HEK293 (cell line): ENCODE measurements around the gene ANKUB1.
A peak's percentile ranks its signal among the peaks of the same experiment; 100 is the strongest.

ENCODE experiments used
- CTCF ChIA-PET: fragments of 350-600 bp; formaldehyde crosslinking; extraction: SDS; loops from one replicate; lab custom pipeline; 2021; ENCODE audit warnings: antibody characterized with exemption; lab: Yijun Ruan, JAX
- POLR2A ChIA-PET: fragments of 300-600 bp; formaldehyde crosslinking; extraction: SDS; loops from one replicate; lab custom pipeline; 2020; ENCODE audit warnings: antibody characterized with exemption, inconsistent platforms; lab: Yijun Ruan, JAX
- H3K27ac ChIP-seq: fragments of 200-500 bp; sonication (Bioruptor generic); 2 replicates; pipeline ENCODE4 v1.5.1; 2014; ENCODE audit warnings: low read depth, low read length, control low read depth, inconsistent platforms; ENCODE audit errors: extremely low read depth
- H3K36me3 ChIP-seq, 2 experiments: fragments of 200-500 bp in 1 of 2; sonication (Bioruptor generic) in 1 of 2; 1 replicate in 1 of 2; 2 replicates in 1 of 2; pipeline ENCODE4 v1.5.1; 2014 to 2017; ENCODE audit warnings: inconsistent platforms in 2 of 2, low read length in 2 of 2; ENCODE audit not compliant: control insufficient read depth in 2 of 2, insufficient read depth in 1 of 2
- H3K4me1 ChIP-seq: fragments of 200-500 bp; sonication (Bioruptor generic); 2 replicates; pipeline ENCODE4 v1.5.1; 2014; ENCODE audit warnings: mild to moderate bottlenecking, low read length, inconsistent platforms; ENCODE audit not compliant: control insufficient read depth, insufficient read depth
- H3K4me3 ChIP-seq: 2 replicates; pipeline ENCODE4 v1.5.1; 2011; ENCODE audit warnings: low read depth, mild to moderate bottlenecking, control low read depth, low read length, moderate library complexity
- H3K9me3 ChIP-seq: fragments of 200-500 bp; sonication (Bioruptor generic); 2 replicates; pipeline ENCODE4 v1.5.1; 2014; ENCODE audit warnings: low read depth, low read length, inconsistent platforms; ENCODE audit not compliant: control insufficient read depth, insufficient read depth
- HOXD13 ChIP-seq: sonication (generic); formaldehyde crosslinking; IDR thresholded peaks from 2 replicates; pipeline ENCODE4 v1.8.0; 2022; ENCODE audit warnings: missing genetic modification reagents, borderline replicate concordance
- IKZF3 ChIP-seq: fragments of 450-650 bp; IDR thresholded peaks from 2 replicates; pipeline ENCODE4 v1.5.0; 2018; ENCODE audit warnings: missing biosample characterization, mild to moderate bottlenecking, missing genetic modification characterization, moderate library complexity
- PRDM10 ChIP-seq: fragments of 450-650 bp; formaldehyde crosslinking; IDR thresholded peaks from 2 replicates; pipeline ENCODE4 v1.5.1; 2016; ENCODE audit warnings: missing biosample characterization, missing genetic modification characterization
- SETDB1 ChIP-seq: IDR thresholded peaks from one replicate; pipeline ENCODE4 v1.6.1; 2017; ENCODE audit warnings: mild to moderate bottlenecking, low read length, moderate library complexity, mixed read lengths; ENCODE audit not compliant: insufficient read length
- ZBTB1 ChIP-seq: fragments of 450-650 bp; formaldehyde crosslinking; IDR thresholded peaks from 2 replicates; pipeline ENCODE4 v1.5.1; 2016; ENCODE audit warnings: missing biosample characterization, missing genetic modification characterization
- ZBTB11 ChIP-seq: fragments of 450-650 bp; formaldehyde crosslinking; conservative IDR thresholded peaks from 2 replicates; pipeline ENCODE4 v1.5.1; 2016; ENCODE audit warnings: low read depth, missing biosample characterization, missing genetic modification characterization
- ZBTB17 ChIP-seq: fragments of 450-650 bp; formaldehyde crosslinking; IDR thresholded peaks from 2 replicates; pipeline ENCODE4 v1.5.1; 2016; ENCODE audit warnings: missing biosample characterization, missing genetic modification characterization
- ZBTB26 ChIP-seq: fragments of 450-650 bp; formaldehyde crosslinking; optimal IDR thresholded peaks from 2 replicates; pipeline ENCODE3; 2016; ENCODE audit warnings: missing biosample characterization, mild to moderate bottlenecking, missing genetic modification characterization
- ZNF155 ChIP-seq: fragments of 450-650 bp; formaldehyde crosslinking; IDR thresholded peaks from 2 replicates; pipeline ENCODE4 v1.5.1; 2016; ENCODE audit warnings: missing biosample characterization, missing genetic modification characterization
- ZNF221 ChIP-seq: fragments of 450-650 bp; formaldehyde crosslinking; IDR thresholded peaks from 2 replicates; pipeline ENCODE4 v1.5.1; 2017; ENCODE audit warnings: missing biosample characterization, missing genetic modification characterization, borderline replicate concordance
- ZNF335 ChIP-seq: fragments of 450-650 bp; formaldehyde crosslinking; conservative IDR thresholded peaks from 2 replicates; pipeline ENCODE4 v1.5.1; 2016; ENCODE audit warnings: missing biosample characterization, missing genetic modification characterization
- ZNF354C ChIP-seq: fragments of 450-650 bp; formaldehyde crosslinking; IDR thresholded peaks from 2 replicates; pipeline ENCODE4 v1.5.1; 2016; ENCODE audit warnings: missing biosample characterization, missing genetic modification characterization, low read depth, borderline replicate concordance
- ZNF488 ChIP-seq: fragments of 450-650 bp; formaldehyde crosslinking; IDR thresholded peaks from 2 replicates; pipeline ENCODE4 v1.5.1; 2016; ENCODE audit warnings: missing biosample characterization, missing genetic modification characterization
- ZNF692 ChIP-seq: fragments of 450-650 bp; formaldehyde crosslinking; IDR thresholded peaks from 2 replicates; pipeline ENCODE4 v1.5.1; 2016; ENCODE audit warnings: missing biosample characterization, missing genetic modification characterization
- ZSCAN16 ChIP-seq: fragments of 450-650 bp; formaldehyde crosslinking; IDR thresholded peaks from 2 replicates; pipeline ENCODE4 v1.5.1; 2016; ENCODE audit warnings: missing biosample characterization, missing genetic modification characterization

ANKUB1 gene

GRCh38 chr3:149726716-149727407 lies 65.5 kb downstream of the ANKUB1 start (continued):
- no peak for TF ChIP-seq HOXD13
- TF ChIP-seq, all 188 proteins: peak for 0

- Histone ChIP-seq H3K4me1 (no peaks in the 10 kb centered on the region), H3K9me3 (no peaks in the 10 kb centered on the region), H3K36me3 (no peaks in the 10 kb centered on the region), H3K27ac (no peak overlapping the region), H3K4me3 (no peak overlapping the region)
- TF ChIP-seq ZNF221 (tag by site-specific recombination) (no peak), ZNF692 (tag by site-specific recombination) (no peak), ZBTB17 (tag by site-specific recombination) (no peak), ZNF335 (tag by site-specific recombination) (no peak), ZSCAN16 (tag by site-specific recombination) (no peak), ZNF354C (tag by site-specific recombination) (no peak), ZNF155 (no peak), PRDM10 (tag by site-specific recombination) (no peak), IKZF3 (tag by site-specific recombination) (no peak), ZBTB1 (tag by site-specific recombination) (no peak)
- ChIA-PET POLR2A (no interaction called here), CTCF (no interaction called here)
Observed at GRCh38 chr3:149723781-149724180, 68.6 kb downstream of the ANKUB1 start.

- Histone ChIP-seq H3K36me3 (no peaks in the 10 kb centered on the region), H3K4me3 (no peak overlapping the region), H3K27ac (no peak overlapping the region), H3K4me1 (no peaks in the 10 kb centered on the region), H3K9me3 (no peaks in the 10 kb centered on the region)
- TF ChIP-seq ZBTB26 (tag by site-specific recombination): no peak
- TF ChIP-seq SETDB1: peak; percentile 82
- no peak for TF ChIP-seq ZNF488
- TF ChIP-seq ZBTB11: no peak
- ChIA-PET CTCF (interaction anchor here (0.6 to 0.8 kb wide), 2 partner anchors 190 to 285 kb away, joined by 3 read pairs; no protein-coding TSS in a partner anchor), POLR2A (no interaction called here)
Observed at GRCh38 chr3:149720918-149721317, 71.4 kb downstream of the ANKUB1 start.
